IPS DF 6.9 (cell line): ENCODE results near the gene ZNF488.

Experiments
- DNase-seq: peaks from one replicate; pipeline ENCODE4 v3.0.0-alpha.2; 2013; ENCODE audit warnings: low read depth, low spot score
- H3K27ac ChIP-seq: one replicate; pipeline ENCODE4 v1.5.1; 2013; ENCODE audit warnings: low read length, control low read depth
- H3K27me3 ChIP-seq: 2 replicates; pipeline ENCODE4 v1.6.1; 2013; ENCODE audit warnings: mild to moderate bottlenecking, low read length; ENCODE audit not compliant: control insufficient read depth, insufficient read depth
- H3K36me3 ChIP-seq: 2 replicates; pipeline ENCODE4 v1.6.1; 2013; ENCODE audit warnings: low read length; ENCODE audit not compliant: control insufficient read depth, insufficient read depth
- H3K4me1 ChIP-seq: 2 replicates; pipeline ENCODE4 v1.6.1; 2013; ENCODE audit warnings: low read length; ENCODE audit not compliant: control insufficient read depth, insufficient read depth
- H3K4me3 ChIP-seq: 2 replicates; pipeline ENCODE4 v1.5.1; 2013; ENCODE audit warnings: mild to moderate bottlenecking, low read length
- H3K9me3 ChIP-seq: 2 replicates; pipeline ENCODE4 v1.6.1; 2013; ENCODE audit warnings: low read length, inconsistent platforms; ENCODE audit not compliant: control insufficient read depth, insufficient read depth
- WGBS: extraction: QIAGEN DNeasy Blood & Tissue Kit; methylation state at CpG from one replicate; pipeline ENCODE4 v1.1.7; 2013; ENCODE audit warnings: mixed read lengths, missing lambda C conversion rate; ENCODE audit not compliant: insufficient read length, insufficient coverage; 5-methylcytosine and 5-hydroxymethylcytosine counted together

ZNF488 gene

DNA sequence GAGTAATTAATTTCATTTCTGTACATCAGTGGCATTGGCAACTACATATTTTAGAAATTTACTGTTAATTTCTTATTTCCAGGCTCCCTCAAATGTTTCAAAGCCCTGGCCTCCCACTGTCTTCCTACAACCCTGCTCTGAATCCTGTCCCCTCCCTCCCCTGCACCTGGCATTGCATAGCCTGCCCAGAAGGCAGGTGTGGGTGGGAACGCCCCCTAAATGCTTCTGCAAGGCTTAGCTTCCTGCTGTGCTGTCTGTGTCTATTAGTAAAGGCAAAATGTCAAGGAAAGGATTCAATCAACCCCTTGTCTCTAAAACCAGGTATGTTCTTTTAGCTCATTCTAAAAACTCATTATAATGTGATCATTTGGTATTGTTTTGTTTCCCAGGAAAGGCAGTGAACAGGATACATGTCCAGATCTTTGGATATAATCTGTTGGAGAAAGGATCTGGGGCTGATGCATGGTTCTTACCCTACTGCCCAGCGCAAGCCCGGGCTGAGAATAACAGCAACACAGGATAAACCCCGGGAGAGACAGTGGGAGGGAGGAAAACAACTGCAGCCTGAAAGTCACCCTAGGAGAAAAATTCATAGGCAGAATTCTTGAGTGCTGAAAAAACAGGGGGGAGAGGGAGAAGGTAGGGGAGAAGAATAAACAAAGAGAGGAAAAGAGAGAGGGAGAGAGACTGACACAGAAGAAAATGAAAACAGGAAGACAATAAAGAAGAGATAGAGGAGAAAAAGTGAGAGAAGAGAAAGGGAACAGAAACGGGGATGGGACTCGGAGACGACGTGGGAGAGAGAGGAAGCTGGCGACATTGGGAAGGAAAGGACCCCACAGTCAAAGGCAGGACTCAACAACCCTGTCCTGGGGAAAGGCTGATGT, 589 bp downstream of the ZNF488 start:
- H3K4me3 ChIP-seq: peak overlapping the region; percentile 89
- no peaks in the 10 kb centered on the region for H3K4me1 ChIP-seq
- no peaks in the 10 kb centered on the region; the same call in 1 of the 2 replicates for H3K27me3 ChIP-seq
- no peaks in the 10 kb centered on the region for H3K9me3 ChIP-seq
- no peak for DNase-seq
- WGBS: no CpG with 5 or more reads among the region's 9 CpGs
- H3K27ac ChIP-seq: no peak overlapping the region
- H3K36me3 ChIP-seq: no peaks in the 10 kb centered on the region

DNA sequence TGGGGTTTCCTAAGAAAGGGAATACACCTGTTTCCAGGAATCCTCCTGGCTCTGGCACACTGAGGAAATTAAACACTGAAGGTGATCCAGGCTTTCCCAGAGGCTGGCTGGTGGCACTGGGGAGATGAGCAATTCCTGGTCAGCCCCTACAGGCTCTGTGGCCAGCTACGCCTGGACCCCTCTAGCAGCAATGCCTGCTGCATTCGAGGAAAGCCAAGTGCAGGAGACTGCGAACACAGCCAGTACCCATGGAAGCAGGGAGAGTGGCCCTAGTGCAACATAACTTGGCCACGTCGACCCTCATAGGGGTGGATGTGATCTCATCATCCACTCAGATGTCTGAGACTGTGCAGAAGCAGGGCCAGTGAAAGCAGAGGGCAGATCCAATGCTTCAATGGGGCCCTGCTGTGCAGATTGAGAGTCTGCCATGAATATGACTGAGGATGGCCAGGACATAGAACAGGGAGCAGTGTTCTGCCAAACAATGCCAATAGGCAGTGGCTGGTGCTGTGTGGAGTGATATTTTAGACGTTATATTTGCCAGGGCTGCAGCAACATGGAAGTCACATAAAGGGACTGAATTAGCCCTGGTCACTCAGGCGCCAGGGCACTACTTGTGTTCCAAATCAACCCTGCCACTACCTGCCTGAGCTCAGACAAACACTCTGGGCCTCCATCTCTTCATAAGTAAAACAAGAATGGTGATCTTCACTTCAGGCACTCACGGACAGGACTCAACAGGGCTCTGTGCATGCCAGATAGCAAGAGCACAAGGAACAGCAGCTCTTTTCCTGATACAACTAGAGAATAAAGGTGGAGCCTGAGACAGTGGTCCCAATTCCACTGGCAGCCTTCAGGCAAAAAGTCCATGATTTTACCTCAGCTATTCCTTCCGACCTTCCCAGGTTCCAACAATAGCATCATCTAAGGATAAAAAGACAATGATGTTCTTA, 2.4 kb downstream of the ZNF488 start:
- H3K36me3 ChIP-seq: no peaks in the 10 kb centered on the region
- no peaks in the 10 kb centered on the region; the same call in 1 of the 2 replicates for H3K27me3 ChIP-seq
- no peaks in the 10 kb centered on the region for H3K4me1 ChIP-seq
- WGBS: no CpG with 5 or more reads among the region's 9 CpGs
- no peaks in the 10 kb centered on the region for H3K9me3 ChIP-seq
- H3K27ac ChIP-seq: no peak overlapping the region
- H3K4me3 ChIP-seq: no peak overlapping the region
- no peak for DNase-seq

DNA sequence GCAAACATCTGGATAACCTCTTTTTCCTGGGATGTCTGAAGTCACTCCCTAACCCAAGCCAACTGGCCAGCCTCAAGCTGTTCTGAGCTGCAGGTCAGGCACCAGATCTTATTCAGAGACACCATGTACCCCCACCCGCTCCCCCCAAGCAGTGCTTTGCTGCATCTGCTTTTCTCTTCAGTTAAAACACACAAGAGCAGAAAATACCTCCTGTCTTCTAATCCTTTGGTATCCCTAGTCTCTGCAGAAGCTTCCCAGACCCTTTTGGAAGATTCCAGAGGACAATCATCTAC, 3.0 kb downstream of the ZNF488 start:
- Histone ChIP-seq H3K4me3 (no peak overlapping the region), H3K4me1 (no peaks in the 10 kb centered on the region), H3K36me3 (no peaks in the 10 kb centered on the region), H3K27ac (no peak overlapping the region), H3K9me3 (no peaks in the 10 kb centered on the region), H3K27me3 (no peaks in the 10 kb centered on the region; the same call in 1 of the 2 replicates)
- WGBS: no CpG with 5 or more reads among the region's 1 CpG
- DNase-seq: no peak

DNA sequence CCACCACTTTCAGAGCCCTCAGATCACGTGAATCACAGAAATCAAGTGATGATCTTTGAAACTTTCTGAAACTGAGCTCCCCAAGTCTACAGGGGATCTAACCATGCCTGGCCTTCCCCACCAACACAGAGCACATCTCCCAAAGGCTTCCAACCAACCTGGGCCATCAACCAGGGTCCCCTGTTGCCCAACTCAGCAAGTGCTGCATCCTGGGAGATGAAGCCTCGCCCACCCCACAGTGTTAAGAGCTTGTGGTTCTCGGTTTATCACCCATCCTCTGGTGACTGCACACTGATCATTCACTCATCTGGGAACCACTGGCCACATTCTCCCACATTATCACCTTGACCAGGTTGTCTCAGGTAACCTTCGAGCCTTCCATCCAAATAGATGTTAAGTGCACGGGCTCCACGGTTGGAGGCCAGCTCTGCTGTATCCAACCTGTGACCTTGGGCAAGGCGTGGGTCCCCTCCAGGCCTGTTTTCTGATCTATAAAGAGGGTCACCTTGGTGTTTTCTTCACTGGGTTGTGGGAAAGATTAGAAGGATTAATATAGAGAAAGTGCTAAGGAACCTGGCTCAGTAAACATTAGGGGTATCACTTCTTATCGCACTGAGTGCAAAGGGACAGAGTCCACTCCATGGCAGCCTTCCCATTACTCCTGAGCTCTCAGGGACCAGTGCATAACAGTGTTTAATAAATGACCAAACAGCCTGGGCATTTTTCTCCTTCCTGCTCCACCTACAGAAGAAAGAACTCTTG, 3.6 kb downstream of the ZNF488 start:
- no peak overlapping the region for H3K27ac ChIP-seq
- H3K36me3 ChIP-seq: no peaks in the 10 kb centered on the region
- no peaks in the 10 kb centered on the region for H3K4me1 ChIP-seq
- no peaks in the 10 kb centered on the region; the same call in 1 of the 2 replicates for H3K27me3 ChIP-seq
- no peaks in the 10 kb centered on the region for H3K9me3 ChIP-seq
- WGBS: no CpG with 5 or more reads among the region's 8 CpGs
- DNase-seq: no peak
- no peak overlapping the region for H3K4me3 ChIP-seq

DNA sequence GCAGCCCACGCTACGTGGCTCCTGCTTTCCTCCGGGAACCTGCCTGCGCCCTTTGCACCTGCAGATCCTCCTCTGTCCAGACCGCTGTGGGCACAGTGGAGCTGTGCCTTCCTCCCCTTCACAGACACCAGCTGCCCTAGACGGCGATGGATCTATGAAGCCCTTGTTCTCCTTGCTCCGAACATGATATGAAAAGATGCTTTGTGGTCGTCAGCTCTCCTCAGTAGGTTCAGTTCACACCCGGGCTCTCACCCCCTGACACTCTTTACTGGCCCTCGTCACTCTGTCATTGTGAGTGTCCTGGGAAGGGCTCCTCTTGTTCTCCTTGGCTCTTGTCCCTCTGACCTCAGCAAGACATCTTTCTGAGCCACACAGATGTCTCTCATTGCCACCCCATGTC, 4.2 kb downstream of the ZNF488 start:
- Histone ChIP-seq H3K36me3 (no peaks in the 10 kb centered on the region), H3K27ac (no peak overlapping the region), H3K4me3 (no peak overlapping the region), H3K4me1 (no peaks in the 10 kb centered on the region), H3K27me3 (no peaks in the 10 kb centered on the region; the same call in 1 of the 2 replicates), H3K9me3 (no peaks in the 10 kb centered on the region)
- no peak for DNase-seq
- no CpG with 5 or more reads among the region's 11 CpGs for WGBS

DNA sequence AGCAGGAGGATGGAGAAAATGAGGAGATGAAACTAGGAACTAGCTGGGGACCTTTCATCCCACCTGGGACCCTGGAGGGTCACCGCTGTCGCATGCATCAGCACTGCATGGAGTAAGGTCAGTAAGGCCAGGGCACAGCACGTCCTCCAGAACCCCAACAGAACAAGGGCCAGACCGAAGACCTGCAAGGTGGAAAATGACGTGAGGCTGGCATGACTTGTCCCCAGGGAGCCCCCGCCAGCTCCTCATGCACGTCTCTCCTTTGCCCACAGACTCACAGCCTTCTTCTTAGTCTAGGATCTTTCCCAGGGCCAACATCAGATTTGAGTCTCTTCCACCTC, 4.7 kb downstream of the ZNF488 start:
- H3K9me3 ChIP-seq: no peaks in the 10 kb centered on the region
- no peaks in the 10 kb centered on the region for H3K4me1 ChIP-seq
- DNase-seq: no peak
- no peaks in the 10 kb centered on the region for H3K36me3 ChIP-seq
- H3K27me3 ChIP-seq: no peaks in the 10 kb centered on the region; the same call in 1 of the 2 replicates
- no peak overlapping the region for H3K27ac ChIP-seq
- H3K4me3 ChIP-seq: no peak overlapping the region
- WGBS: no CpG with 5 or more reads among the region's 7 CpGs

DNA sequence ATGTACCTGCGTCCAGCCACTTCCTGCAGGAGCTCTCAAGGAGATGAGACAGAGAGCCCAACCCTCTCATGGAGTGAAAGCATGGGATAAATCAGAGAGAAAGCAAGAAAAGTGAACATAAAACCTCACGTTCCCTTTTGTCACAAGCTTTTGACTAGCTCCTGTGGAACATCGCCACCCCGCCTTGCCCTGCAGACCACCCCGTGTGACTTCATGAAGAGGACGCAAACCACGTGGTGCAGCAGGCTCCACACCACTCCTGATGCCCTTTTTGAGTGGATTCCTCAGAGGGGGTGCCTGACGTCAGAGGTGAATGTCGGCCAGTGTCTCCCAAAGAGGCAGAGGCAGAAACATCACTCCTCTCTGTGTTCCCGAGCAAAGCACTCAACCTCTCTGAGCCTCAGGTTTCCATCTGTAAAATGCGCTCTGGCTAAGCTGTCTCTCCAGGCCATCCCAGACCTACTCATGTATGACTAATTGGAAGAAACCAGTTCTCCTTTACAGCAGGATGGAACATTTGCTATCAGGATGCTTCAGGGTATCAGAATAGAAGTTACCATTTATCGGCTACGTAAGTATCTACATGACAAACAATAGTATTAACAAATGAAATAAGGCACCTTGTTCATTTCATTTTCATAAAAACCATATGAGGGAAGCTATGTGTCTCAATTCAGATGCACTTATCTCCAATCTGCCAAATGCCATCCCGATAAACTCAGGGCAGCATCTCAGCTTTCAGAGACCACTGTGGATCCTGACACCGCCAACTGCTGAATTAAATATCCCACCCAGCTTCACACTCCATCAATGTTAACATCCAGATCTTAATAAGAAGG, 5.3 kb downstream of the ZNF488 start:
- no peaks in the 10 kb centered on the region for H3K9me3 ChIP-seq
- no peaks in the 10 kb centered on the region for H3K36me3 ChIP-seq
- WGBS: no CpG with 5 or more reads among the region's 15 CpGs
- no peak overlapping the region for H3K4me3 ChIP-seq
- H3K4me1 ChIP-seq: no peaks in the 10 kb centered on the region
- DNase-seq: no peak
- H3K27ac ChIP-seq: no peak overlapping the region
- no peaks in the 10 kb centered on the region; the same call in 1 of the 2 replicates for H3K27me3 ChIP-seq

DNA sequence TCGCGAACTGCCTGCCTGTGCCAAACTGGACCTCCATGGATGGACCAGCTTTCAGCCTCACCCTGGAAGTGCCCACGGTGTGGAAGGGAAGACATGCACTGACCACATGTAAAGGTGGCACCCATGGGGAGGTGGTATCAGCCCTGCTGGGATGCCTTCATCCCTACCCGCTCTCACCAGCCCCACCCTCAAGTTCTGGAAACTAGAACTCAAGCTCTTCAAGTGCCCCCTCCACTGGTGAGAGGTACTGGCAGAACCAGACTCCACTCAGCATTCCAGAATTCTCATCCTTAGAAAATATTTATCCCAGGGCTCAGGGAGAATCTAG, 5.9 kb downstream of the ZNF488 start:
- no CpG with 5 or more reads among the region's 4 CpGs for WGBS
- H3K4me3 ChIP-seq: no peak overlapping the region
- no peak overlapping the region for H3K27ac ChIP-seq
- no peaks in the 10 kb centered on the region for H3K4me1 ChIP-seq
- H3K36me3 ChIP-seq: no peaks in the 10 kb centered on the region
- DNase-seq: no peak
- no peaks in the 10 kb centered on the region; the same call in 1 of the 2 replicates for H3K27me3 ChIP-seq
- no peaks in the 10 kb centered on the region for H3K9me3 ChIP-seq

DNA sequence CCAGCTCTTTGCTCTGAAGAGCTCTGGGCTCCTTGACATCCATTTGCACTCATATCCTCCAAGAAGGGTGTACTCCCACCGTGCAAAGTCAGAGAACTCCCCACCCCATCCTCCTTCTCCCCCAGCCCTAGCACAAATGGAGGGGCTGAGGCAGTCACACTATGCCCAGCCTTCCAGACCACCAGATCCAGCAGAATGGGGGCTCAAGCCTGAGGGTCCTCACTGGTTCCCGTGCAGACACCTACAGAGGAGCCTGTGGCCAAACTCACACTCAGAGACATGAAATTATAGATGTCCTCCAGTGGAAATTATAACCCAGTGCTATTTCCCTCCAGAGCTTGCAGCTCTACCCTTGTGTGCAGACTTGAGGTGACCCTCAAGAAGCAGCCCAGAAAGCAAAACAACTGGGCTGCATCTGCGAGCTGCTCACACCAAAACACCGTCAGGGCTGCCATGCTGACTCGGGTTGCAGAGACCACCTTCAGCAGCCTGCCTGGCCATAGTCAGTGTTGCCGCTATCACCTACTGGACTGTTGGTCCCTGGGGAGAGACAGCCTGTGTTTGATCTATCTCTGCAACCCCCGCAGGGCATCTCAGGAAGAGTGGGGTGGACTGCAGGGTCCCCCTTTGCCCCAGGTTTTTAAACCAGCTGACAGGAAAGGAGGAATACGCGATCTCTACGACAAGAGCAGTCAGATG, 7.4 kb downstream of the ZNF488 start:
- Histone ChIP-seq H3K27me3 (no peaks in the 10 kb centered on the region; the same call in 1 of the 2 replicates), H3K4me3 (no peak overlapping the region), H3K36me3 (no peaks in the 10 kb centered on the region), H3K4me1 (peaks cover 5% of the 10 kb centered on the region), H3K9me3 (no peaks in the 10 kb centered on the region), H3K27ac (no peak overlapping the region)
- no CpG with 5 or more reads among the region's 10 CpGs for WGBS
- no peak for DNase-seq
